Measurements from ENCODE around the gene GRM4.
"Not testable (repeated sequence)": the region's sequence is repeated elsewhere in the genome, so short reads cannot be mapped to it uniquely, and the experiment has no call there.

GRM4 gene

DNA sequence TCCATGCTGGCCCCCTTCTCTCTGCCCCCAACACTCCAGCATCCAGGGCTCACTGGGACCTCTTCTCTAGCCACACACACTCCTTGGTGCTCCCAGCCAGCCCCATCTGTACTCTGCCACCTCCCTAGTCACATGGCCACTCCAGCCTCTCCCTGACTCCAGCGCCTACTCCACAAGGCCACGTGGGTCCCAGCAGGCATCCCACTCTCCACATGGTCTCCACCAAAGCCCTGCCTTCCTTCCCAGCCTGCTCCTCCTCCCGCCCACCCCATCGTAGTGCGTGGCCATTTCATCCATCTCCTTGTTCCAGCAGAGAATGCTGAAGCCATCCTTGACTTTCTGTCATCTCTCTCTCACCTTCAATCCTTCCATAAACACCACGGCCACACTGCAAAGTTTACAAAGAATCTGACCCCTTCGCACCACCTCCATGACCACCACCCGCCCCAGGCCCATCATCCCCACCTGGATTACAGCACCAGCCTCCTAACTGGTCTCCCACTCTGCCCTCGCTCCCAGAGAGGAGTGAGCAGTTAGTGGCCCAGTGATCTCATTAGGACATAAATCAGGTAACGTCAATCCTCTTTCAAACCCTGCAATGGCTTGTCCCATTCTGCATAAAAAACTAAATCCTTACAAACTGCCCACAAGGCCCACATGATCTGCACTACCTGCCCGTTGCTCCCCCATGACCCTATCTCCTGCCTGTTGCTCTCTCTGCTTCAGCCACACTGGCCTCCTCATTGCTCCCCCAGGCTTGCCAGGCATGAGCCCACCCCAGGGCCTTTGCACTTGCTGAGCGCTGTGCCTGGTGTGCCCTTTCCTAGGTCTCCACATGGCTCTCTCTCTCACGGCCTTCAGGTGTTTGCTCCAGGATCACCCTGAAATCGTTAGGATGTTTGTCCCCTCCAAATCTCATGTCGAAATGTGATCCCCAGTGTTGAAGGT lies 96.2 kb downstream of the GRM4 start:
- no peak for DNase-seq (ENCODE audit: low spot score)
- ChIA-PET POLR2A (ENCODE audit: low non-redundant PET) (no interaction called here), CTCF (no interaction called here)
- TF ChIP-seq, protein P1, sequence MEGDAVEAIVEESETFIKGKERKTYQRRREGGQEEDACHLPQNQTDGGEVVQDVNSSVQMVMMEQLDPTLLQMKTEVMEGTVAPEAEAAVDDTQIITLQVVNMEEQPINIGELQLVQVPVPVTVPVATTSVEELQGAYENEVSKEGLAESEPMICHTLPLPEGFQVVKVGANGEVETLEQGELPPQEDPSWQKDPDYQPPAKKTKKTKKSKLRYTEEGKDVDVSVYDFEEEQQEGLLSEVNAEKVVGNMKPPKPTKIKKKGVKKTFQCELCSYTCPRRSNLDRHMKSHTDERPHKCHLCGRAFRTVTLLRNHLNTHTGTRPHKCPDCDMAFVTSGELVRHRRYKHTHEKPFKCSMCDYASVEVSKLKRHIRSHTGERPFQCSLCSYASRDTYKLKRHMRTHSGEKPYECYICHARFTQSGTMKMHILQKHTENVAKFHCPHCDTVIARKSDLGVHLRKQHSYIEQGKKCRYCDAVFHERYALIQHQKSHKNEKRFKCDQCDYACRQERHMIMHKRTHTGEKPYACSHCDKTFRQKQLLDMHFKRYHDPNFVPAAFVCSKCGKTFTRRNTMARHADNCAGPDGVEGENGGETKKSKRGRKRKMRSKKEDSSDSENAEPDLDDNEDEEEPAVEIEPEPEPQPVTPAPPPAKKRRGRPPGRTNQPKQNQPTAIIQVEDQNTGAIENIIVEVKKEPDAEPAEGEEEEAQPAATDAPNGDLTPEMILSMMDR (conservative IDR thresholded peaks at IDR 0.05; ENCODE audit: low read depth), result no peak
- H3K27ac ChIP-seq, result no peak overlapping the region

DNA sequence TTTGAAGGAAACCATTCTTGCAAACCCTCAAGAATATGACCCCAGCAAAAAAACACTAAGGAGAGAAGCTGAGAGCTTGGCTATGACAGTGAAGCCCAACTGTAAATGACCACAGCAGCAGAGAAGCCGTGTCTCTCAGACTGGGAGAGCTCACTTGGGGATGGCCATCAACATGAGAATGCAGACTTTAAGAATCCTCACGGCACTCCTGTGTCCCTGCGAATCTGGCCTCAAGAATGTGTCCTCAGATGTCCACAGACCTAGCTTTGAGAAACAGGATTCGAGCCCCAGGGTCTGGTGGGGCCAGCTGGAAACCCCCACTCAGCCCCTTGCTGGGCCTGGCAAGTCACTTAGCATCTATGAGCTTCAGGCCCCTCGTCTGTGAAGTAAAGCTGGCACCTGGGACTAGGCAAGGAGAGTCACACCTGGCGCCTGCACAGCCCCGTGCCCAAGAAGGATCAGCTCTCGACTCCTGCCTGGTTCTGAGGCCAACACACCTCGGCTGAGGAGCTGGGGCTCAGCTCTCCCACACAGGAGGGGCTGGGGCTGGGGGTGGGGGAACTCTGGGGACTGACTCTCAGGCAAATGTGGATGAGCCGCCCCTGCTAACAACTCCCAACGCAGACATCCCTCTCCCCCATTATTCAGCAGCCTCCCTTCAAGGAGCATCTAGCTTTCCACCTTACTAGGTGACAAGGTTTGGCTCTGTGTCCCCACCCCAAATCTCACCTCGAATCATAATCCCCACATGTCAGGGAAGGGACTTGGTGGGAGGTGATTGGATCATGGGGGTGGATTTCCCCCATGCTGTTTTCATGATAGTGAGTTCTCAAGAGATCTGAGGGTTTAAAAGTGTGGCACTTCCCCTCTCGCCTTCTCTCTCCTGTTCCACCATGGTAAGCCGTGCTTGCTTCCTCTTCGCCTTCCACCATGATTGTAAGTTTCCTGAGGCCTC lies 97.7 kb downstream of the GRM4 start:
- no peak overlapping the region for H3K27ac ChIP-seq
- TF ChIP-seq, protein P1 (conservative IDR thresholded peaks at IDR 0.05; ENCODE audit: low read depth), result no peak
- no peak for DNase-seq (ENCODE audit: low spot score)
- POLR2A ChIA-PET (ENCODE audit: low non-redundant PET), result no interaction called here
- CTCF ChIA-PET, result no interaction called here

DNA sequence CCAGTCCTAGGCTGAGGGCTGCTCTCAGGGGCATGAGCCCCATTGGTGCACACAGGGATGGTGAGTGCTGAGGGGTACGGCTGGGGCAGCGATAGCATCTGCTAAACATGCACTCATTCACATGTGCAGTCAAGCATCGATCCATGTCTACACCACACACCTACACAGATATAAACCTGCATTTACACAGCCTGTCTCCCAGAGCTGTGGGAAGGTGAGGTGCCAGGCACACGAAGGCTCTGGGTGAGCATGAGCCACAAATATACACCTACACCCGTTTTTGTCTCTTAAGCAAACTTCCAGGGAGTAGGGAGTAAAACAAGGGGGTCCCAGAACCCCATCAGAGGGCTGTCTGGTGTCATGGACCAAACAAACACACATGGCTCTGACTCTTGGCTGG lies 99.3 kb downstream of the GRM4 start:
- no peak for DNase-seq (ENCODE audit: low spot score)
- TF ChIP-seq, protein P1 (conservative IDR thresholded peaks at IDR 0.05; ENCODE audit: low read depth), result no peak
- ChIA-PET CTCF (no interaction called here), POLR2A (ENCODE audit: low non-redundant PET) (no interaction called here)
- H3K27ac ChIP-seq, result no peak overlapping the region

DNA sequence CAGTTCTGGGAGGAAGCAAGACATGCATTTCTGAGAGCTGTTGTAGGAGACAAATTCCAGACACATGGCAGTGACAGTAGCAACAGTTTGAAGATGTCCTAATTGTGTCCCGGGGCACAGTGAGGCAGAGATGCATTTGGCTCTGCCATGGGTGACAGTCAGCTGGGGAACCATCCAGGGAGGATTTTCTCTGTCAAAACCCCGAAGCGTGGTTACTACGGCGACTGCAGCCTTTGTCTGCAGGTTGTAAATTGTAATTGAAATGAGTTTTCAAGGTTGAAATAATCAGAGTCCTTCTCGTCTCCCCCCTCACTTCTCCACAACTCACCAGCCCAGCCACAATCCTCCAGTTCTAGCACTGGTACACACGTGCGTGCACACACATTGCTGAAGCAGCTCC lies 100.1 kb downstream of the GRM4 start:
- no peak overlapping the region for H3K27ac ChIP-seq
- ChIA-PET POLR2A (ENCODE audit: low non-redundant PET) (no interaction called here), CTCF (no interaction called here)
- TF ChIP-seq, protein P1 (conservative IDR thresholded peaks at IDR 0.05; ENCODE audit: low read depth), result no peak
- DNase-seq (ENCODE audit: low spot score), result no peak

DNA sequence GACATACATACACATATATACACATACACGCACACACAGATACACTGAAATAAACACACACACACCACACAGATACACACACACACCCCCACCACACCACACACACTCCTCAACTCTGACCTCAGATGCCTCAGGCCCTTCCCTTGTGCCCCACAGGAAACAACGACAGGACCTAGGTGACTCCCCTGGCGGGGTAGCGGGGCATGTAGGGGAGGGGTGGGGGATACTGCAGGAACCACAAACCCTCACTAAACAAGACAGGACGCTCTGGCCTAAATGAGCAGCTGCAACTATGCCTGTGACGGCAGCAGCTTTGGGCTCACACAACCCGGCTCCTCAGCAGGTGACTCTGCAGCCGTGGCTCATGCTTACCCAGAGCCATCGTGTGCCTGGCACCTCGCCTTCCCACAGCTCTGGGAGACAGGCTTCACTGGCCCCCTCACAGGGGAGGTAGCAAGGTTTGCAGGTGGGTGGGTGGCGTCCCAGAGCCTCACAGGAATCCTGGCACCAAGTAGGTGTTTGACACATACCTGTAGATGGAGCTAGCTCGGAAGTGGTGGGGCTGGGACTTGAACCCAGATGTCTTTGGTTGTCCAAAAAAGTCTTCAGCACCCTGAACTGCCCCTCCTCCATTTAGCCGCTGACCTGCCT lies 100.8 kb downstream of the GRM4 start:
- no peak overlapping the region for H3K27ac ChIP-seq
- DNase-seq (ENCODE audit: low spot score), result no peak
- POLR2A ChIA-PET (ENCODE audit: low non-redundant PET), result no interaction called here
- CTCF ChIA-PET, result interaction anchor here (0.6 kb wide), 1 partner anchor 221 kb away, joined by 3 read pairs; no protein-coding TSS in a partner anchor
- TF ChIP-seq, protein P1 (conservative IDR thresholded peaks at IDR 0.05; ENCODE audit: low read depth), result no peak

DNA sequence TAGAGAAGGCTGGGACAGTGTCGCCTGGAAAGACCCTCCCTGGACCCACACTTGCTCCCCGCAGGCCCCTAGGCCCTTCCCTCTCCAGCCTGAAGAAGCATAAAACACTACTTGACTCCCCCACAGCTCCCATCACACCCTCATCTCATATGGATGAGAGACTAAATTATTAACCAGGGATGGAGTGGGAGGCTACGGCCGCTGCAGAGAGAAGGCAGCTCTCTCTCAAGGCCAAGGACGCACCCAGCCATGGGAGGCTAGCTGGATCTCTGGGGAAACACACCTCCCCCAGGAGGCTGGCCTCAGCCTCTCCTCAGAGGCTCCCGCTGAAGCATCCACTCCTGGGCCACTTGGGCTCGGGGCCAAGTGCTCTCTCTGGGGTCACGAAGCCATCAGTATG lies 102.5 kb downstream of the GRM4 start:
- H3K27ac ChIP-seq, result no peak overlapping the region
- ChIA-PET POLR2A (ENCODE audit: low non-redundant PET) (no interaction called here), CTCF (interaction anchor here (0.5 kb wide), 1 partner anchor 717 kb away, joined by 3 read pairs; no protein-coding TSS in a partner anchor)
- DNase-seq (ENCODE audit: low spot score), result no peak
- TF ChIP-seq, protein P1 (conservative IDR thresholded peaks at IDR 0.05; ENCODE audit: low read depth), result no peak

DNA sequence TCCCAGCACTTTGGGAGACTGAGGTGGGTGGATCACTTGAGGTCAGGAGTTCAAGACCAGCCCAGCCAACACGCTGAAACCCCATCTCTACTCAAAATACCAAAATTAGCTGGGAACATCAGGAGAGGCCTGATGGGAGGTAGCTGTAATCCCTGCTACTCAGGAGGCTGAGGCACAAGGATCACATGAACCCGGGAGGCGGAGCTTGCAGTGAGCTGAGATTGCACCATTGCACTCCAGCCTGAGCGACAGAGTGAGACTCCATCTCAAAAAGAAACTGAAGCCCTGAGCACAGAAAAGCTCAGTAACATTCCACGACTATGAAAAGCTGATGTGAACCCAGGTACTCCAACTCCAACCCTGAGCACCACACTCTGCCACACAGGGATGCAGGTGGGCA lies 103.9 kb downstream of the GRM4 start:
- POLR2A ChIA-PET (ENCODE audit: low non-redundant PET); CTCF ChIA-PET; DNase-seq (ENCODE audit: low spot score); H3K27ac ChIP-seq: not testable (repeated sequence)

Data from RWPE1 (cell line).